ENCODE results near the gene SEC31A.

DNA sequence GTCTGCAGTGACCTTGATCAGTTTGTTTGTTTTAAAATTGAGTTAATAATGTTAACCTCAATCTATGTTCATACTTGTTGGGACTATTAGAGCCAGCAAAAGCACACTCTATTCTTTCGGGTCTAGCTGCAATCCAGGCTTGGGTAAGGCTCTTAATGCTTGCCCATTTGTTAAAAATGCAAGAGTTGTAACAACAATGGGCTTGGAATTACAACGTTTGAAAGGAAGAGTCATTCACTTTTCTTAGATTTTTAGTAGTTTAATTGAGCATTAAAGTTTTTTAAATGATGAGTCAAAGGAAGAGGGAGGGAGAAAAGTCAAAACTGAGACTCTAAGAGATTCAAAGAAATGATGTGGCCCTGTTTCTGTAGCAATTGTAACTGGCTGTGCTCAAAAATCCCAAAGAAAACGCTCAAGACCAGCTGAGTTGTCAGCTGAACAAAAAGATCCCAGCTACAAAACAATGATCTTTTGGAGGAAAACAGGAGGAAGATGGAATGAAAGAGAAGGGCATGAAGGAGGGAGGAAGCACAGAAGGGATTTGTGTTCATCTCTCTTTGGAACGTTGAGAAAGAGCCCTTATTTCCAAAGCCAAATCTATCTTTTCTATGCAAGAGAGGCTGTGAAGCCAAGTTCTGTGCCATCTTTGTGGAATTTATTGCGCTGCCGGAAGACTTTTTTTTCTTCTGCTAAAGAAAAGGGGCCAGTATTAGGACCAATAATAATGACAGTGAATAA is 97.9 kb downstream of the SEC31A start:
- TF ChIP-seq POLR2A (IDR thresholded peaks at IDR 0.05) (no peak), POLR2AphosphoS5 (IDR thresholded peaks at IDR 0.05) (no peak)
- TF ChIP-seq, protein P1, sequence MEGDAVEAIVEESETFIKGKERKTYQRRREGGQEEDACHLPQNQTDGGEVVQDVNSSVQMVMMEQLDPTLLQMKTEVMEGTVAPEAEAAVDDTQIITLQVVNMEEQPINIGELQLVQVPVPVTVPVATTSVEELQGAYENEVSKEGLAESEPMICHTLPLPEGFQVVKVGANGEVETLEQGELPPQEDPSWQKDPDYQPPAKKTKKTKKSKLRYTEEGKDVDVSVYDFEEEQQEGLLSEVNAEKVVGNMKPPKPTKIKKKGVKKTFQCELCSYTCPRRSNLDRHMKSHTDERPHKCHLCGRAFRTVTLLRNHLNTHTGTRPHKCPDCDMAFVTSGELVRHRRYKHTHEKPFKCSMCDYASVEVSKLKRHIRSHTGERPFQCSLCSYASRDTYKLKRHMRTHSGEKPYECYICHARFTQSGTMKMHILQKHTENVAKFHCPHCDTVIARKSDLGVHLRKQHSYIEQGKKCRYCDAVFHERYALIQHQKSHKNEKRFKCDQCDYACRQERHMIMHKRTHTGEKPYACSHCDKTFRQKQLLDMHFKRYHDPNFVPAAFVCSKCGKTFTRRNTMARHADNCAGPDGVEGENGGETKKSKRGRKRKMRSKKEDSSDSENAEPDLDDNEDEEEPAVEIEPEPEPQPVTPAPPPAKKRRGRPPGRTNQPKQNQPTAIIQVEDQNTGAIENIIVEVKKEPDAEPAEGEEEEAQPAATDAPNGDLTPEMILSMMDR (IDR thresholded peaks at IDR 0.05), result no peak

Data from prostate gland (tissue), 2 donors.